Fibroblast of villous mesenchyme (primary cell): ENCODE data around the gene UBTD2. TPM values are rescaled to one million over a fixed set of nuclear protein-coding genes. Genes with fewer than 3 reads are reported as not detected.

Source experiments
- DNase-seq: peaks from one replicate; pipeline ENCODE4 v3.0.0-alpha.2; 2010; ENCODE audit warnings: low read depth
- H3K4me3 ChIP-seq: 2 replicates; pipeline ENCODE4 v1.5.1; 2011; ENCODE audit warnings: low read depth, mild to moderate bottlenecking, low read length
- total RNA-seq: library from RNA; depleted of rRNA; stranded (reverse); fragments of >200 nt; gene quantifications from 2 replicates; pipeline ENCODE4 v1.2.3, GENCODE V29; 2012
- TF ChIP-seq, protein P1 (sequence below): IDR thresholded peaks from 2 replicates; pipeline ENCODE4 v1.5.1; 2012; ENCODE audit warnings: low read depth, mild to moderate bottlenecking, low read length; ENCODE audit not compliant: insufficient read depth

UBTD2 gene
- total RNA-seq, 1 donor, result 23.7 TPM

GRCh38 chr5:172235827-172236736 lies 47.5 kb downstream of the UBTD2 start:
- no peak overlapping the region for H3K4me3 ChIP-seq
- no peak for DNase-seq
- TF ChIP-seq, protein P1, sequence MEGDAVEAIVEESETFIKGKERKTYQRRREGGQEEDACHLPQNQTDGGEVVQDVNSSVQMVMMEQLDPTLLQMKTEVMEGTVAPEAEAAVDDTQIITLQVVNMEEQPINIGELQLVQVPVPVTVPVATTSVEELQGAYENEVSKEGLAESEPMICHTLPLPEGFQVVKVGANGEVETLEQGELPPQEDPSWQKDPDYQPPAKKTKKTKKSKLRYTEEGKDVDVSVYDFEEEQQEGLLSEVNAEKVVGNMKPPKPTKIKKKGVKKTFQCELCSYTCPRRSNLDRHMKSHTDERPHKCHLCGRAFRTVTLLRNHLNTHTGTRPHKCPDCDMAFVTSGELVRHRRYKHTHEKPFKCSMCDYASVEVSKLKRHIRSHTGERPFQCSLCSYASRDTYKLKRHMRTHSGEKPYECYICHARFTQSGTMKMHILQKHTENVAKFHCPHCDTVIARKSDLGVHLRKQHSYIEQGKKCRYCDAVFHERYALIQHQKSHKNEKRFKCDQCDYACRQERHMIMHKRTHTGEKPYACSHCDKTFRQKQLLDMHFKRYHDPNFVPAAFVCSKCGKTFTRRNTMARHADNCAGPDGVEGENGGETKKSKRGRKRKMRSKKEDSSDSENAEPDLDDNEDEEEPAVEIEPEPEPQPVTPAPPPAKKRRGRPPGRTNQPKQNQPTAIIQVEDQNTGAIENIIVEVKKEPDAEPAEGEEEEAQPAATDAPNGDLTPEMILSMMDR, result no peak

GRCh38 chr5:172235132-172235780 lies 48.3 kb downstream of the UBTD2 start:
- H3K4me3 ChIP-seq, result no peak overlapping the region
- peak; percentile 15 for DNase-seq
- TF ChIP-seq, protein P1, result no peak

DNA sequence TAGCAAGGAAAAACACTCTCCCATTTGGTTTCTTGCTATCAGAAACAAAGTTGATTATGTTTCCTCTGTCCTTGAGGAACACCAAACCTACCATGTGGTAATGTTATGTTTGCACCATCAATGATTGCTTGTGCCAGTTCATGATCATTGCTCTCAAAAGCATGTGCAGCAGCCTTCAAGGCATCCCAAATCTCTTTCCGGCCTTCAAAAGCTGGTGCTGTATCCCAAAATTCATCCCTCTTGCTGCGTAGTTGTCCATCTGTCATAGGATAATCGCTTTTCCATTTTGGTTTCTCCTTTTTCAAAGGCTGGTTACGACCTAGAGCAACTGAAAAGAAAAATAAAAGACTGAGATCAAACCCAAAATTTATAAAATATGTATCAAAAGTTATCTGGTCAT lies 49.5 kb downstream of the UBTD2 start:
- TF ChIP-seq, protein P1, result no peak

DNA sequence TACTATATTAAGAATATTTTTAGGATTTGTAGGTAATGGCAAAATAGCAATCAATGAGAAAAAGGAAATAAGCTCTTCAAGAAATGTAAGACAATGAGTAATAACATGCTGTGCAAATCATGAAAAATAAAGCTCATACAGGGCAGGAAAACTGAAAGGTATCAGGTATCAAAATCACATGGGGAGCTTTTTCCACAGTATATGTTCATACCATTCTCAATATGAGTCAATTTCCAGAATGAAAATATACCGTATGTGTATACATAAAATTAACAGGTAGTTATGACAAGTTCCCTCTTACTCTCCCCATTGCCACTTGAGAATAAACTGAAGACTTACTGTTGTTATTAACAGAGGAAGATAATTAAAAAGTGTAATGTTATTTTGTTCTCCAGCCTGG lies 53.7 kb downstream of the UBTD2 start:
- no peak for DNase-seq
- TF ChIP-seq, protein P1, result no peak

More for the DNA sequence above, 49.5 kb downstream of the UBTD2 start:
- no peak for DNase-seq
- H3K4me3 ChIP-seq, result no peak overlapping the region

GRCh38 chr5:172224996-172225395 lies 58.6 kb downstream of the UBTD2 start:
- TF ChIP-seq, protein P1, result no peak
- no peak for DNase-seq
- no peak overlapping the region for H3K4me3 ChIP-seq

More for the DNA sequence above, 53.7 kb downstream of the UBTD2 start:
- H3K4me3 ChIP-seq, result no peak overlapping the region

GRCh38 chr5:172223901-172224873 lies 59.4 kb downstream of the UBTD2 start:
- DNase-seq, result no peak
- TF ChIP-seq, protein P1, result no peak
- H3K4me3 ChIP-seq, result no peak overlapping the region
